SIG-M5 treated with dmso at 0.1 percent for 504 hours (cell line): Measurements from ENCODE around the gene GALNT7.

Experiments used
- DNase-seq: peaks from one replicate; lab custom pipeline; 2025; ENCODE audit not compliant: unreplicated experiment; lab: John Stamatoyannopoulos, UW

Gene GALNT7

GRCh38 chr4:173259310-173259709 is 90.7 kb downstream of the GALNT7 start:
- no peak for DNase-seq

DNA sequence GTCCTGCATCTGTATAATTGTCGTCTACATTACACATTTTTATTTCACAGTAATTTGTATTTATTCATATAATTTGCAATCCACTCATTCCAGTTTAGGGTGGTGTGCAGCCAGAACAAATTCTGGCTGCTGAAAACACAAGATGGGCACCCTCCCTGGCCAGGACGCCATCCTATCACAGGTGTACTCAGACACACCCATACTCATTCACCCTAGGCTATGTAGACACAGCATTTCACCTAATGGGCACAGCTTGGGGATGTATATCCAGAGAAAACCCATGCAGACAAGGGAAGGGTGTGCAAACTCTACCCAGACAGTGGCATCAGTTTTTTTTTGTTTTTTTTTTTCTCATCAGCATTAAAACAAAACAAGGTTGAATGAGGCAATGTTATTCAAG is 92.4 kb downstream of the GALNT7 start:
- DNase-seq = no peak

GRCh38 chr4:173262375-173262774 is 93.8 kb downstream of the GALNT7 start:
- DNase-seq = no peak

DNA sequence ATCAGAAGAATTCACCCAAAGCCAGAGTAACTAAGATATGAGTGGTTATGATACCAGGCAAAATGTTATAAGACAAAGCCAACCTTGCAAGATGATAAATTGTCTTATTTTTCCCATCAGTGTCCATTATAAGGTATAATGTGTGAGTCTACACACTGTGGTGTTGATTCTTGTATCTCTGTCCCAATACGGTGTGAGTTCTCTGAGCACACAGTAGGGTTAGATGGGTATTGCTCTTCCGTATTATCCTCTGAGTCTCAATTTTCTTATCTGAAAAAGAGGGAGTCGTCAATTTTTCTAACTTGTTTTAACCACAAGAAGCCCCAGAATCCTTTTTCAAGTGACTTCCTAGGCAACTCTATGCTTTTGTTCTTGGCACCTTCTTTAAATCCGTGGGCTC is 95.6 kb downstream of the GALNT7 start:
- DNase-seq = no peak

- no peak for DNase-seq
Measured at GRCh38 chr4:173264684-173265185, 96.1 kb downstream of the GALNT7 start.

- DNase-seq = no peak
Measured at GRCh38 chr4:173265751-173266150, 97.1 kb downstream of the GALNT7 start.

GRCh38 chr4:173267711-173268110 is 99.1 kb downstream of the GALNT7 start:
- no peak for DNase-seq

- DNase-seq = no peak
Measured at GRCh38 chr4:173269280-173269679, 100.7 kb downstream of the GALNT7 start.

- no peak for DNase-seq
Measured at GRCh38 chr4:173270312-173271027, 101.9 kb downstream of the GALNT7 start.

- no peak for DNase-seq
Measured at GRCh38 chr4:173272314-173272713, 103.7 kb downstream of the GALNT7 start.

DNA sequence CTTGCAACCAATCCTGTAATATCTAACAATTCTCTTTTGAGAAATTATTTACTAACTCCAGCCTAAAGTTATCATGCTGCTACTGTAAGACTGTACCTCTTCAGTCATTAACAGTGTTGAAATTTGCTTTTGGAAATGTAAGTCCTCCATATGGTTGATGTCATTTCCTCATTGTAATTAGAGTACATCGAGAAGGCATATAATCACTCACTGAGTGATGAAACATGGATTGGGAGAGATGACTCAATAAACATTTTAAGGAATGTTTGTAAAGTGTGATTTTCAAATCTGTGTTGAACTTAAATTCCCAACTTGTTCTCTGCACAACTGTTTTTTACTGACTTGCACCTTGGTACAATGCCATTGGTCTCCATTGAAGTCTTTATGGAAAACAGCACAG is 104.4 kb downstream of the GALNT7 start:
- no peak for DNase-seq

DNA sequence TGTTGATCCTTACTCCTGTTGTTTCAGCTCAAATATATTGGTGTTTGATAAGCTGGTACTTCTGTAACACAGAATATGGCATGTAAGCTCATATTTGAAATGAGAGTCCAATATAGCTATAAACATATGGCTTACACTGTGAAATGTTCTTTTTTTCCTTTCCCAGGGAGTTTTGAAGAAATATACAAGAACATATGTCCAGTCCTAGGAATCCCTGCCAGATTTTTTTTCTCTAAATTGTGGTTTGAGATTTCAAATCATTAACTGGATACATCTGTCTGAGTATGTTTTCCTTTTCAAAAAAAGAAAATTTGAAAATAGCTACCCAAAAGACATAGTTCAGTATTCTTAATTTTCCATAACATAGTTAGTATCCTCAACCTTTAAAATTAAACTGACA is 105.3 kb downstream of the GALNT7 start:
- DNase-seq = no peak

DNA sequence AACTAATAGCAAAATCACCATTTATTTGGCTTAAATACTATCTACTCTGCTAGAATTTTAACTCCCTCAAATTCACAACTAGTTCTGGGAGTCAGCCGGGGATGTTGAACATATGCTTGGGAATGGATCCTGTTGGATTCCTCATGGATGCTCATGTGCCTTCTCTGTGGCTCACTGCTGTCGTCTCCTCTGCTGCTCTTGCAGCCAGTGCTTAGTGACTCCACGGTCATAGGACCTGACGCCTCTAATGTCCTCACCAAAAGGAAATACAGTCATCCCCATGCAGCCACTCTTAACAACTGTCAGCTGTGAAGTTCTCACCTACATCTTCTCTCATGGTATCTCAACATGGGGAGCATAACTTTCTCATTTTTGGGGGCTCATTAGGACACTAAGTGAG is 106.1 kb downstream of the GALNT7 start:
- DNase-seq = no peak

GRCh38 chr4:173275150-173275549 is 106.5 kb downstream of the GALNT7 start:
- no peak for DNase-seq

DNA sequence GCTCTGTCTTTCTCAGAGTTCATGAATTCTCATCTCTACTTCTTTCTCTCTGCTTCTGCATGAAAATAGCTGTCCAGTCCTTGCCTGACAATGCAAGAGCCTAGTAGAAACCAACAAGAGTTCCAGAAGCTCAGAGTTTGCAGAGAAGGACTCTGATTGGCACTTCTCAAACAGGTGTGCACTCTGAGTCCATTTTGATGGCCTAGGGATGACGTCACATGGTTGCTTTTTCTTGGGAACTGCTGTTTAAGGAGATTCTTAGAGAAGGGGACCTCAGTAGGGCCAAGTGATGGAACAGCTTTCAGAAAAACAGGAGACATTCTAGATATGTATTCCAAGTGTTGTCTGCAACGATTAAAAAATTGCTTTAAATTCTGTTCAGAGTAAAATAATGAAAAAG is 108.7 kb downstream of the GALNT7 start:
- DNase-seq = no peak

- DNase-seq = peak; percentile 9
Measured at GRCh38 chr4:173280998-173281397, 112.4 kb downstream of the GALNT7 start.

DNA sequence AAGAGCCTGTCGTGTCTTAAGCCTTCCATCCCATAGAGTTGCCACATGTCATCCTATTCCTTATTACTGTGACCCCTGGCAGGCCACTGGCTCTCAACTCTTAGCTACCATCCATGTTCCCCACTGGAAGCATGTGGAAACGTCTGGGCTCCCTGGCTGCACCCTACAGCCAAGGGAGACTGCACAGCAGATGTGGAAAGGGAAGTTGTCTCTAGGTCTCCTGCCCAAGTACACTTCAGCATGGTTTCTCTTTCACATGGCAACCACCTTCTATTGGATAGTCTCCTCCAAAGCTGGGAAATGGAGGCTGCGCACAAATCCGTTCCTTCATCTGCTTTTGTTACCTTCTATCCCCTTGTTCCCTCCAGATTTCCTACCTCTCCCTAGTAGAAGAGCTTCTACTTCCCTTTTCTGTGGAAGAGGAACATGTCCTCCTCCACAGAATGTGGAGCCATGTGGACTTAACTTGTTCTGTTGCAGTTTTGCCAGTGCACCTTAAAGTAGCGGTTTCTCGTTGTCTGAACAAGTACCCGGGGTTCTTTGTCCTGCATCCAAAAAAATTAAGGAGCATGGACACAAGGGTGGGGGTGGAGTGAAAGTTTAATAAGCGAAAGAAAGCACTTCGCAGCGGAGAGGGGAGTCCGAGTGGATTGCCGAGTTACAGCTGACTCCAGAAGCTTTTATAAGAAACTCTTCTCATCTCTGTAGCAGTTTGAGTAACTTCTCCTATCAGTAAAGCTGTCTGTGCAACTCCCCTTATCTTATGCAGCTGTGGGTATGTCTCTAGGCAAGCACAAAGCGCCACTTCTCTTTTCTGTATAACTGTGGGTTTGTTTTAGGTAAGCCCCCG is 113.0 kb downstream of the GALNT7 start:
- peak; percentile 92 for DNase-seq

GRCh38 chr4:173282256-173282562 is 113.6 kb downstream of the GALNT7 start:
- DNase-seq = no peak

GRCh38 chr4:173282626-173283025 is 114.0 kb downstream of the GALNT7 start:
- DNase-seq = no peak

- DNase-seq = no peak
Measured at GRCh38 chr4:173284463-173284862, 115.9 kb downstream of the GALNT7 start.

DNA sequence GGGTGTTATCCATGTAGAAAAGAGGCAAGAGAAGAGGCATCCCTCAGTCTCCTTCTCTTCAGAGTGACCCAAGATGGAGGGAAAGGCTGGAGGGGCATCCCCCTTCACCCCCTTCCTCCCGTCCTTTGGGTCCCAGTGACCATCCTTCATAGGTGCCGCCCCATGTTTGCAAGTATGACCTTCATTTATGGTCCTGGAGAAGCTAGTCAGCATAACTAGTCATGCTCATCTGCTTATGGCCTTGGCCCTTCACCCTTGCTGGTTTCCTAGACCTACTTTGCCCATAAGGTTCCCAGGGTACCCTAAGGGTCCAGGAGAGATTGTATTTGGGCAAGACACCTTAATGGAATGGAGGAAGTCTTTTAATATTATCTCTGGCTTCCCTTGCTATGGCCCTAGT is 118.9 kb downstream of the GALNT7 start:
- DNase-seq = no peak

DNA sequence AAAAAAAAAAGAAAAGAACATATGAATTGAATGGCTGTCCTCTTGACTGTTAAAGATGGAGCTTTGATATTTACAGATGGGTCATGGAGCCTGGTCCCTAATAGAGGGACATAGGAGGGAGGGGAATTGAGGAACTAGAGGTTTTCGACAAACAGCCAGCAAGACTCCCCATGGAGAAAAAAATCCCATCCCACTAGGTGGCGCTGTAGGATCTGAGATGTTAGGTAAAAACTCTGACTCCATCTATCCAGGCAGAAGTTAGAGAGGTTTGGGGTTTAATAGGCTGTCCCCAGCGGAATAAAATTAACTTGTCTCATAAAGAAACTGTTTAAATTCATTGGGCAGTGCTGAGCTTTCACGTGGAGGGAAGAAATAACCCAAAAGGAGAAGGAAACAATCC is 119.7 kb downstream of the GALNT7 start:
- DNase-seq = peak; percentile 72
